Caki2 (cell line): Measurements from ENCODE around the gene FPR1. TPM values are rescaled to one million over a fixed set of nuclear protein-coding genes. Genes with fewer than 3 reads are reported as not detected.
"Not testable (repeated sequence)": the region's sequence is repeated elsewhere in the genome, so short reads cannot be mapped to it uniquely, and the experiment has no call there.

Source experiments
- DNase-seq: peaks from one replicate; pipeline ENCODE4 v3.0.0-alpha.2; 2015; ENCODE audit warnings: low read depth
- in situ Hi-C: cut with HindIII; loops from 2 replicates; pipeline ENCODE4 v1.10.0; 2016; ENCODE audit warnings: low sequenced_read_pairs, low pct_unique_long_range_greater_than_20kb, mixed read lengths
- total RNA-seq: library from RNA; depleted of rRNA; stranded (reverse); fragments of >200 nt; shearing (Covaris generic); gene quantifications from 2 replicates; pipeline ENCODE4 v1.2.3, GENCODE V29; 2014; ENCODE audit warnings: low replicate concordance

Gene FPR1
- total RNA-seq, 1 experiment from 2014 or later: not detected

DNA sequence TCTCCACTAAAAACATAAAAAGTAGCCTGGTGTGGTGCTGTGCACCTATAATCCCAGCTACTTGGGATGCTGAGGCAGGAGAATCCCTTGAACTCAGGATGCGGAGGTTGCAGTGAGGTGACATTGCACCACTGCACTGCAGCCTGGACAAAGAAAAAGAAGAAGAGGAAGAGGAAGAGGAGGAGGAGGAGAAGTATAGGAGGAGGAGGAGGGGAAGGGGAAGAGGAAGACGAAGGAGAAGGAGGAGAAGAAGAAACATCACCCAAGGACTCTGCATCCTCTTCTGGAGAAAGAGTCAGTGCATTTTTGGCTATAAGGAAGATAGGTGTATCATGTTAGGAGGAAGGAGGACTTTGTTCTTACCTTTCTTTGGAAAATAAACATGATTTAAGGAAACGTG, 30.3 kb upstream of the FPR1 start:
- DNase-seq: no peak
- in situ Hi-C loops: no loop called here

DNA sequence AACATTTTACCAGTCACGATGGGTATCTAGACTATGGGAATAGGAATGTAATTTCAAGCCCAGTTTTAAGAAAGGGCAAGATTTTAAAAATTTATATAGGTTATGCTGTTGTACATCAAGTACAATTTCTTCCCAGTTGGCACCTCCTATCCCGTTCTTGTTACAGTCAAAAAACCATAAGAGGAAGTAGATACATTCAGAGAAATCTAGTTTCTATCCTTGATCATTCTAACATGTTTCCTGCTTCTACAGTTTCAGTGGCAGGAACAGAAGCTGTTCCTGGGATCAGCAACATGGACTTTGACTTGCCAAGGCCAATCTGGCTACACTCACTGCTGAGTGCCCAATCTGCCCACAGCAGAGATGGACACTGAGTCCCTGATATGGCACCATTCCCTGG, 28.6 kb upstream of the FPR1 start:
- in situ Hi-C loops: no loop called here
- DNase-seq: no peak

DNA sequence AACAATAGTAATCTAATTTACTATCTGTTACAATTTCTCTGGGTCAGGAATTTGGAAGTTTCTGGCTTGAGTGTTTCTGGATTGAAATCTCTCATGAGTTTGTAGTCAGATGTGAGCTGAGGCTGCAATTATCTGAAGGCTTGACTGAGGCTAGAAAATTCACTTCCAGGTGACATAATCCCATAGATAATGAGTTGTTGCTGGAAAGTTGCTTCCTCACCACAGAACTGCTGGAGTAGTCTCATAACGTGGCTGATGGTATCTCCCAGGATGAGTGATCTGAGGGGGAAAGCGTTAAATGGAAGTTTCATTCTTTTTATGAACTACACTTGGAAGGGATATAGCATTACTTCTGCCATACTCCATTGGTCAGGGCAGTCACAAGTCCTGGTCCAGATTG, 28.0 kb upstream of the FPR1 start:
- no peak for DNase-seq
- in situ Hi-C loops: no loop called here

DNA sequence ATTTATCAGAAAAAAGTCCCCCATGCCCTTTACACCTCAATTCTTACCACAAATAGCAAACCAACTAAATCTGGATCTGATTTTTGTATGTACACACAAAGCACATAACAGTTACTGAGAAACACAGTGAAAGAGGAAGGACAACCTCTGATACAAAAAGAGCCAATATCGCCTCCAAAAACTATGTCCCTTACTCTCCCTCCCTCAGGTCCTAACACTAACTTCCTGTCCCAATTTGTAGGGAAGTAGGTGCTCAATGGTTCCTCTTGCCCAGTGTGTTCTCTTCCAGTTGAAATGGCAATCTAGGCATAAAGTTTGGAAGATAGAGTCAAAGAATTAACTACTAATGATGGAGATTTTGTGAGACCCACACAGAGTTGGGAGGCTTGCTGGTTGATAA, 27.5 kb upstream of the FPR1 start:
- in situ Hi-C loops: no loop called here
- no peak for DNase-seq

DNA sequence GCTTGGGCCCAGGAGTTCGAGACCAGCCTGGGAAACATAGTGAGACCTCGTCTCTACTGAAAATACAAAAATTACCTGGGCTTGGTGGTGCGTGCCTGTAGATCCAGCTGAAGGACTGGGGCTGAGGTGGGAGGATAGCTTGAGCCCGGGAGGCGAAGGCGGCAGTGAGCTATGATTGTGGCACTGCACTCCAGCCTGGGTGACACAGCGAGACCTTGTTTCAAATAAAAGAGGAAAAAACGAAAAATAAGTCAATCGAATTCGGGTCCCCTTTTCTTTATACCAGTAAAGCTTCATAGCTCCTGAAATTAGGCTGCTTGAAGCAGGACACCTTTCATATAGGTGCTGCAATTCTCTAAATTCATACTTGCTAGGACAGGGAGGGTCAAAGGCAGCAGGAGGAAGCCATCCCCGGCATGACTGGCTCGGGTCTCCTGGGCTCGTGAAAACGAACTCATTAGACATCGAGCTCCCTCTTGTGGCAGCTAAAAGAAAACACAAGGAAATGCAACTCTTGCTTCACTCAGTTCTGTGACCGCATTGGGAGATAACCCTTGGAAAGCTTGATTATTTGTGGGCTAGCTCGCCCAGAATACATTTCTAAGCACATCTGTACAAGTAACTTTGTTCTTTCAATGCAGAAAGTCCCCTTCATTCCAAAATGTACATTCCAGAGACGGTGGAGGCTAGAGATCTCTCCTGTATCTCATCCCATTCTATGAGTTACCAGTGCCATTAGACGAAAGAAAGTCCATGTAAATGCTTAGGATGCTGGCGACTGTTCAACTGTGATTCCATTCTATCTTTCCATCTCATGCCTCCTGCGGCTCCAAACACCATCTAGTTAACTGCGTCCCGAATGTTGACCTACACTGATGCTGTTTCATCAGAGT, 26.1 kb upstream of the FPR1 start:
- in situ Hi-C loops: no loop called here

DNA sequence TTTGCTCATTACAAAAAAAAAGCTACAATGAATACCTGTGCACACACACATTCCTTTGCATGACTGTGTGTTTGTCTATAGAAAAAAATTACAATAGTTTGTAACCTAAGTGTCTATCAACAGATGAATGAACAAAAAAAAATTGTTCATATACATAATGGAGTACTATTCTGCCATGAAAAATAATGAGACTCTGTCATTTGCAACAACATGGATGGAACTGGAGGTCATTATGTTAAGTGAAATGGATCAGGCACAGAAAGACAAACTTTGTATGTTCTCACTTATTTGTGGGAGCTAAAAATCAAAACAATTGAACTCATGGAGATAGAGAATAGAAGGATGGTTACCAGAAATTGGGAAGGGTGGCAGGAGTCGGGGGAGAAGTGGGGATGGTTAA, 24.9 kb upstream of the FPR1 start:
- in situ Hi-C loops: not testable (repeated sequence)

More for the DNA sequence above, 26.1 kb upstream of the FPR1 start:
- peak; percentile 53 for DNase-seq

DNA sequence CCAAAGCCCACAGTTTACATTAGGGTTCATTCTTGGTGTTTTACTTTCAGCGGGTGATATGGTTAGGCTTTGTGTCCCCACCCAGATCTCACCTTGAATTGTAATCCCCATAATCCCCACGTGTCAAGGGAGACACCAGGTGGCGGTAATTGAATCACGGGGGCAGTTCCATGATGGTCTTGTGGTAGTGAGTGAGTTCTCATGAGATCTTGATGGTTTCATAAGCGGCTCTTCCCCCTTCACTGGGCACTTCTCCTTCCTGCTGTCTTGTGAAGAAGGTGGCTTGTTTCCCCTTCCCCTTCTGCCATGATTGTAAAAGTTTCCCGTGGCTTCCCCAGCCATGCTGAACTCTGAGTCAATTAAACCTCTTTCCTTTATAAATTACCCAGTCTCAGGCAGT, 21.3 kb upstream of the FPR1 start:
- DNase-seq: no peak
- in situ Hi-C loops: no loop called here

More for the DNA sequence above, 24.9 kb upstream of the FPR1 start:
- not testable (repeated sequence) for DNase-seq

DNA sequence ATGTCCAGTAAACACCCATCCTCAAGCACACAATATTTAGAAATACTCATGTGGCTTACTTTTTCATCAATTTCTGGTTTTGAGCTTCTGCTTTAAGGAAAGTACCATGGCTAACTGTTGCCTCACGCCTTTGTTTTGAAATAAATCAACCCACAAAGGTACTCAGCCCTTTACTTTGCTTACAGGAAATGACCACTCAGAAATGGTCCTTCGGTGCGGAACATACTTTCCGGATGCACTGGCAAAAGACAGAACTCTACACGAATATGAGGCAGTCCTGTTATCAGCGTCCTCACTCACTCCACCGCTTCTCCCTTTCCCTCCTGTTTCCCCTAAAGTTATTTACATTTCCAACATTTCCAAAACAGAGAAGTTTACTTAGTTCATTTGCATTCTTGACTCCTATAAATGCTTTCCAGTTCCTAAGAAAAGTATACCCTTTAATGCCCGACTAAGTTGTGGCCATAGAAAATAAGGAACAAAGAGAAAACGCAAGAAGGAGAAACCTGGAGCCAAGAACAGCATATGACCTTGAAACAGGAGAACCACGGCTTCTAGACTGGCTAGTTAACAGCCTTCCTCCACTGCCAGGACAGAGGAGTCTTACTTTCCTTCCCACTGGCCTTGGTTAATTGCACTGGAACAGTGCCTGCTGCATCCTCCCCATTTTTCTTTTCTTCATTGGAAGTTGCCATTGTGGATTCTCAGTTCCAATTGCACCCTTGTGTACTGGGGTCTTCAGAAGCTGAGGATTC, 19.9 kb upstream of the FPR1 start:
- in situ Hi-C loops: no loop called here
- no peak for DNase-seq

DNA sequence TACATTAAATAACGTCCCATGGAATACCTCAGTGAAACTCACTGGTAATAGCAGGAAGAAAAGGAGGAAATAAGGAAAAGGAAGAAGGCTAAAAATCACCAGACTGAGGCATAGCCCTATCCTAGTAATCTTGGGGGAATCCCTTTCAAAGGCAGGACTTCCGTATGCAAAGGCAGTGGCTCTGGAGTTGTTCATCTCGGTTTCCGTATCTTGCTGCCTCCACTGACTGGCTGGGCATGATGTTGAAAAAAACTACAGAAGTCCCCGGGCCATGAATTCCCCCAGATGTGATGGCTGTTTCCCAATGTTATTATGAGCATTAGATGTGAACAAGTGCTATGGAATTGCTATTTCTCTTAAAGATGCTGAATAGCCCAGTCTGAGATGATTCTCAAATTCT, 14.8 kb upstream of the FPR1 start:
- in situ Hi-C loops: no loop called here
- no peak for DNase-seq

DNA sequence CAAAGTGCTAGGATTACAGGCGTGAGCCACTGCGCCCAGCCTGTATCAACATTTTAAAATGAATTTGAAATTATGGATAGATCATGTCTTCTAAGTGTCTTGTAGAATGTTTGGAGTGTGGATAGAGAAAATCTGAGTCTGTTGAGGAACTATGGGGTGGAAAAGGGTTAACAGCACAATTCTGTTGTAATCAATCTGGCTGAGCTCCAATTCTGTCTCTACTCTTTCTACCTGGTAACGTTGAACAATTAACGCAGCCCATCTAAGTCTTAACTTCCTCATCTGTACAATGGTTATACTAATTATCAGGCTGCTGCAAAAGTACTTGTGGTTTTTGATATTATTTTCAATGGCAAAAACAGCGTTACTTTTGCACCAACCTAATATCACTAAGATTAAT, 13.4 kb upstream of the FPR1 start:
- in situ Hi-C loops: no loop called here
- DNase-seq: no peak

DNA sequence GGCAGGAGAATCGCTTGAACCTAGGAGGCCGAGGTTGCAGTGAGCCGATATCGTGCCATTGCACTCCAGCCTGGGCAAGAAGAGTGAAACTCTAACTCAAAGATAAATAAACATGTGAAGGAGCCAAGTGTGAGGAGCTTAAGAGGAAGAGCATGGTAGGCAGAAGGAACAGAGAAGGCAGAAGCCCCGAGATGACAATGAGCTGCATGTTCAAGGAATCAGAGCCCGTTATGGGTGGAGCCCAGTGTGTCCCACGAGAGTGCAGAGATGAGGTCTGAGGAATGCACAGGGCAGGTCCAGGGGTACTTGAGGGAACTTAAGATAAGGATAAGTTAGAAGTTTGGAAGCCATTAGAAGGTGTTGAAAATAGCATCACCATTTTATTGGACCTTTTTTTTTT, 10.0 kb upstream of the FPR1 start:
- in situ Hi-C loops: no loop called here
- no peak for DNase-seq

DNA sequence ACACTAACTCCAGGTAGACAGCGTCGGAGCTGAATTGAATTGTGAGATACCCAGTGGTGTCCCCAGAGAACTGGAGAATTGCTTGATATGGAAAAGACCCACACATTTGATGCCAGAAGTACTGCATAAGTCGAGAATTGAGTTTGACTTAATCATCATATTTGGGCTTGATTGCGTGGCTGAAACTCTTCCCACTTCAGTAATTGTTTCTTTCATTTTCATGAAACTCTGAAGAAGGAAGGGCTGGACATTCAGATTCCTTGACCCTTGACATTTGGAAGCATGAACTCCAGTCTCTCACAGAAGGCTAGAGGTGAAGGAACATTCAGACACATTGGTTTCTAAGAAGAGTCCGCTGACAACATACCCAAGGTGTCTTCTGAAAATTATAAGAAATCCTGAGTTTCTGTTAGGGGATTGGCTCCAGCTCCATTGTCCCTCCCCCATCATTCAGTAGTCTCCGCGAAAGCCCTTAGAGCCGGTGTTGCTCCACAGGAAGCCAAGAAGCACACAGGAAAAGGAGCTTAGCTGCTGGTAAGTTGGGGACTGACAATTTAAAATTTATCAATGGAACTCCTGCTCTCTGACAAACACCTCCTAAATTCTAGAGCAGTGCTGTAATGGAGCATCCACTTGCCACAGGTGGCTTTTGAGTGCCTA, 9.1 kb upstream of the FPR1 start, which contains the start of gene FPR2:
TSS of gene FPR2 (plus strand) at position 484 of the 660 bp plus-strand sequence. CDS start 7,479 bp downstream, outside the sequence.
- DNase-seq: no peak
- in situ Hi-C loops: no loop called here

DNA sequence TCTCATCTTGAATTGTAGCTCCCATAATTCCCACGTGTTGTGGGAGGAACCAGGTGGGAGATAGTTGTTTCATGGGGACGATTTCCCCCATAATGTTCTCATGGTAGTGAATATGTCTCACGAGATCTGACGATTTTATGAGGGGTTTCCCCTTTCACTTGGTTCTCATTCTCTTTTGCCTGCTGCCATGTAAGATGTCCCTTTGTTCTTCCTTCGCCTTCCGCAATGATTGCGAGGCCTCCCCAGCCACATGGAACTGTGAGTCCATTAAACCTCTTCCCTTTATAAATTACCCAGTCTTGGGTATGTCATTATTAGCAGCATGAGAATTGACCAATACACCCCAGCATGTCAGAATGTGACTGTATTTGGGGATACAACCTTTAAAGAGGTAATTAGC, 3.9 kb upstream of the FPR1 start:
- DNase-seq: no peak
- in situ Hi-C loops: no loop called here

DNA sequence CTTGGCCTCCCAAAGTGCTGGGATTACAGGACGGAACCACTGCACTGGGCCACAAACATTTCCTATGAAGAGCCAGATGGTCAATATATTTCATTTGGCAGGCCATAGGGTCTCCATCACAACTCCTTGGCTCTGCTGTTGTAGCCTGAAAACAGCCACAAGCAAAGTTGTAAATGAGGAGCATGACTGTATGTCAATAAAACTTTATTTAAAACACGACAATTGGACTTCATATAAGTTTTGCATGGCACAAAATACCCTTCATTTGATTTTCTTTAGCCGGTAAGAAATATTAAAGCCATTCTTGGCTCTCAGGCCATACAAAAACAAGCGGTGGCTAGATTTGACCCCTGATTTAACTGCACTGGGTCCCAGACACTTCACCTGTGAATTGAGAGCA, 3.1 kb upstream of the FPR1 start:
- in situ Hi-C loops: no loop called here
- no peak for DNase-seq

DNA sequence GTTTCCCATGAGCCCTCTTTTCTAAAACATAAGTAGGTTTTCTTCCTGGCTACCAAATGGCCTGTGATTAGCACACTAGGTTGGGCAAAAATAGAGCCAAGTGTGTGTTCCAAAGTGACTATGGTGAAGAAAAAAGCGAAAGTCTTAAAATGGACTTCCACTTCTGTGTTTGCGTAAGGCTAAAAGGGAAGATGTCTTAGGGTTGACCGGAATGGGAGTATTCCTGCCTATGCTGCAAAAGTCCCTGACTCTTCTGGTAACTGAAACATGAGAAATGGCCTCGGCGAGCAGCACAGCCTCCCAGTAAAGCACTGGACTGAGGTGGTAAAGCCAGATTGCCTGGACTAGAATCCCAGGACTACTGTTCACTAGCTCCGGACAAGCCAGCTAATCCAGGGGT, 2.4 kb upstream of the FPR1 start:
- in situ Hi-C loops: no loop called here
- DNase-seq: no peak

DNA sequence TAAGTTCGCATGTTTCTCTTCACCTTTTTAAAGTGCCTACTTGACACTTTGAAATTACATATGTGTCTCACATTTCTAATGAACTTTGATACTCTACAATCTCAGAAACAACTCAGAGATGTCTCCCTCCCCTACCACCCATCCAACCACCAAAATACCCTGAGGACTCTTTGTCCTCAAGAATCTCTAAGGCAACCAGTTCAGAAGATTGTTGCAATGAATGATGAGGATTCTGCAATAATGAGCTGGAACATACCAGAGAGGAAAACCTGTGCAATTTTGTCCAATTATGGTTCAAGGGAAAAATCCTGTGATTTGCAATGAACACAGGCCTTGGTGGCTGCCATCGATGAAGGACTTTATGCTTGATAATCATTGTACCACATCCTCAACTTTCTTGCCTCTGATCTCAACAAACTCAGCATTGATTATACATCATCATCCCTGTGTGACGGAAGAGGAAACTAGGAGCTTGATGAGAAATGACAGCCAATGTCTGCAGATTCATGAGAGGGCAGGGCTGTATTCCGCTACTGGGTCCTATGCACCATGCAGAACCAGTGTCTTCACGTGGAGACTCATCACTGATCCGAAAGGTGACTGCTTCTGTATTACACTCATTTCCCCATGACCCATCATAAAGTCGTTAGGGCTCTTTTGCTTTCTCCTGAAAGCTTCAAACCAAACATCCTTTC, 1.1 kb downstream of the FPR1 start:
- no peak for DNase-seq
- in situ Hi-C loops: no loop called here

DNA sequence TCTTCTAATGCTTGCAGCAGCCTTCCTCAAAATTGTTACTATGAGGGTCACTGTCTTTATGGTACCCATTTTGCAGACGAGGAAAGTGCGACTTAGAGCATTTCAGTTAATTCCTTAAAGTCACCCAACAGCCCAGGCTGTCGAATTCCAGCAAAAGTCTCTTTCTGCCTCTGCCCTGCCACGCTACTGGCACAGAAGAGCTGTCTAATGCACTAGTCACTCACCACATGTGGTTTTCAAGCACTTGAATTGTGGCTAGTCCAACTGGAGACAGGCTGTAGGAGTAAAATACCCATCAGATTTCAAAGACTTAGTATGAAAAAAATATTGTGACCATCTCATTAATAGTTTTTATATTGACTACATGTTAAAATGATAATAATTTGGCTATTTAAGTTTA, 1.7 kb downstream of the FPR1 start:
- in situ Hi-C loops: no loop called here
- no peak for DNase-seq

DNA sequence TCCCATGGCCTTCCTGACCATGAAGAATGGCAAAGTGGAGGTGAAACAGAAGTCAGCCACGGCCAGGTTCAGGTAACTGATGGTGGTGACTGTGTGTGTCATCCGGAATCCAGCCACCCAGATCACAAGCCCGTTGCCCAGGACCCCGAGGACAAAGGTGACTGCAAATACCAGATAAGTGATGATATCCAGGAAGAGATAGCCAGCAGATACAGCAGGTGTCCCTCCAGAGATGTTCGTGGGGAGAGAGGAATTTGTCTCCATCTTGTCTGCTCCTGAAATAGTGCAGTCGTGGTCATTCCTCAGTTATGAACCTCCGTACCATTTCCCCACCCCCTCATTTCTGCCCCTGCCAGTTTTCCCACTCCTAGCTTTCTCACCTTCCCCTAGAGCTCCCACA, 4.9 kb downstream of the FPR1 start:
- DNase-seq: no peak
- in situ Hi-C loops: no loop called here
